Astrocyte (in vitro differentiated cells and primary cell): ENCODE data around the gene RIT2.

Source experiments
- CTCF ChIP-seq: IDR thresholded peaks from 2 replicates; pipeline ENCODE4 v1.5.1; 2011; ENCODE audit warnings: low read depth, mild to moderate bottlenecking, inconsistent platforms, low read length, moderate library complexity; ENCODE audit not compliant: insufficient read depth
- EZH2 ChIP-seq: IDR thresholded peaks from 2 replicates; pipeline ENCODE4 v1.6.1; 2012; ENCODE audit warnings: mild to moderate bottlenecking, low read length, inconsistent platforms; ENCODE audit not compliant: insufficient read depth

DNA sequence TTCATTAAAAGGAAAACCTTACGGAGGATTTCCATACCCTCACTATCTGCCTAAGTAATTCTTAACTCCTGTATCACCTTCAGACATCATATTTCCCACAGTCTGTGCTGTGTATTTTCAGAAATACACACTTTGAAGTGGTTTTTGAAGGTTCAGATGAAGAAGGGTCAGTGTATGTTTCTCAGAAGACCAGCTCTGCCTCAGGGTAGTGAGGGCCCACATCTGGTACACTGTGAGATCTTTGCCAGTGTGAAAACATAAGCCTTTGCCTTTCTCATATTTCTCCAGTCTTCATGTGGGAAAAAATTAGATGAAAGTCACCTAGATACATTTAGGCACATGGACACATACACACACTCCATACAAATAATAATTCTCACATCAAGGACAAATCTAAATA lies 408.4 kb downstream of the RIT2 start:
- TF ChIP-seq CTCF (no peak), EZH2 (no peak)
